Measurements from ENCODE around the gene SGCA. TPM values are rescaled to one million over a fixed set of nuclear protein-coding genes. Genes with fewer than 3 reads are reported as not detected.
A peak's percentile ranks its signal among the peaks of the same experiment; 100 is the strongest.

Gene SGCA
- total and polyA plus RNA-seq, 2 of the 8 experiments (the other 6 are each of a cell fraction or from before 2014, with no cell fraction given) = 0.12 TPM; not detected in 1

GRCh38 chr17:50146927-50147665, 18.7 kb upstream of the SGCA start:
- H2BK12ac ChIP-seq (ENCODE audit: low read depth, low read length) = 0 out of 2 replicates have a peak overlapping the region, but pooled peaks have one; percentile 75
- no peak overlapping the region for H2AFZ ChIP-seq (ENCODE audit: low read length)
- ChIA-PET CTCF (ENCODE audit: partially characterized antibody) (interaction anchor here (0.6 to 21.6 kb wide), 17 partner anchors 2 to 150 kb away, joined by 3 to 299 read pairs (median 11); partner anchors contain the start of genes ITGA3, PDK2, PPP1R9B and SAMD14), POLR2A (ENCODE audit: partially characterized antibody) (interaction anchor here (1.3 to 2.6 kb wide), 3 partner anchors 9 to 24 kb away, joined by 4 to 9 read pairs (median 4); no protein-coding TSS in a partner anchor)
- H3K56ac ChIP-seq (replicated peaks; ENCODE audit: insufficient read length, low read depth, low read length) = no peak overlapping the region
- no peak overlapping the region for H2BK15ac ChIP-seq (ENCODE audit: low read length)
- no peak for TF ChIP-seq GTF2F1 (IDR thresholded peaks at IDR 0.05; ENCODE audit: borderline replicate concordance, low read depth, low read length)
- TF ChIP-seq RFX5 (IDR thresholded peaks at IDR 0.05; ENCODE audit: borderline replicate concordance, low read depth, low read length) = no peak
- TF ChIP-seq EZH2 (IDR thresholded peaks at IDR 0.05; ENCODE audit: low read depth, low read length, severe bottlenecking) = no peak
- TF ChIP-seq, protein P1, sequence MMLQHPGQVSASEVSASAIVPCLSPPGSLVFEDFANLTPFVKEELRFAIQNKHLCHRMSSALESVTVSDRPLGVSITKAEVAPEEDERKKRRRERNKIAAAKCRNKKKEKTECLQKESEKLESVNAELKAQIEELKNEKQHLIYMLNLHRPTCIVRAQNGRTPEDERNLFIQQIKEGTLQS (IDR thresholded peaks at IDR 0.05; ENCODE audit: insufficient read depth, low read depth, low read length) = no peak
- H3K18ac ChIP-seq (ENCODE audit: extremely low read depth, low read length) = peak overlapping the region; percentile 48; the same call in 1 of the 2 replicates
- H3K27me3 ChIP-seq (replicated peaks in 1 of 4; ENCODE audit: control insufficient read depth in 3 of 4, extremely low read depth in 1 of 4, insufficient read depth in 3 of 4, low read length in 3 of 4) = peaks cover 2 to 17% (median 15%) of the 10 kb centered on the region in 4 experiments; a peak in 6 of 7 replicates
- H3K23me2 ChIP-seq (ENCODE audit: low read depth, low read length) = peaks cover 27% of the 10 kb centered on the region
- peaks cover 9 to 16% of the 10 kb centered on the region in 2 experiments for H4K20me1 ChIP-seq (replicated peaks in 1 of 2; ENCODE audit: control insufficient read depth in 1 of 2, insufficient read depth in 2 of 2, low read length in 2 of 2)
- peak overlapping the region; percentile 1; the same call in 1 of the 2 replicates for H2AK5ac ChIP-seq (ENCODE audit: low read depth, low read length)
- no peak overlapping the region; a peak in 1 of 8 replicates for H3K4me3 ChIP-seq (ENCODE audit: extremely low read depth in 1 of 4, insufficient read depth in 2 of 4, low read depth in 3 of 4, low read length in 4 of 4)
- no peak overlapping the region for H3K4ac ChIP-seq (replicated peaks; ENCODE audit: insufficient read length, low read depth, low read length)
- H4K5ac ChIP-seq (ENCODE audit: insufficient read length, low read depth, low read length) = no peak overlapping the region
- no peak overlapping the region for H3K9ac ChIP-seq (replicated peaks in 1 of 4; ENCODE audit: extremely low read depth in 1 of 4, low read depth in 3 of 4, low read length in 3 of 4)
- no peak overlapping the region for H3K27ac ChIP-seq (ENCODE audit: low read depth, low read length)
- H3K36me3 ChIP-seq (ENCODE audit: control insufficient read depth in 2 of 4, insufficient read depth in 4 of 4, low read length in 3 of 4) = peaks cover 0 to 6% (median 0%) of the 10 kb centered on the region in 4 experiments; a peak in 1 of 8 replicates
- H3K79me2 ChIP-seq (ENCODE audit: control insufficient read depth in 1 of 2, insufficient read depth in 2 of 2, low read length in 2 of 2) = no peaks in the 10 kb centered on the region; a peak in 1 of 4 replicates
- H2BK20ac ChIP-seq (ENCODE audit: low read length) = 0 out of 2 replicates have a peak overlapping the region, but pooled peaks have one; percentile 27
- no peak for FAIRE-seq
- H2BK120ac ChIP-seq (replicated peaks; ENCODE audit: low read depth, low read length) = no peak overlapping the region
- no peak for DNase-seq (ENCODE audit: low read depth in 1 of 2, low spot score in 2 of 2)
- peaks cover 0 to 28% (median 14%) of the 10 kb centered on the region in 4 experiments; a peak in 6 of 7 replicates for H3K4me1 ChIP-seq (replicated peaks in 1 of 4; ENCODE audit: control insufficient read depth in 3 of 4, insufficient read depth in 4 of 4, low read length in 3 of 4)
- no peaks in the 10 kb centered on the region for H3K9me3 ChIP-seq (ENCODE audit: insufficient read depth in 2 of 2, low read depth in 1 of 2, low read length in 1 of 2)
- no peak overlapping the region for H3K14ac ChIP-seq (ENCODE audit: insufficient read length)
- 85% methylated on average over 15 of the region's 15 CpGs; no CpG with 5 or more reads in 1 of the 2 experiments for WGBS, 2 experiments (ENCODE audit: extremely low coverage in 1 of 2, insufficient coverage in 1 of 2, insufficient read length in 1 of 2, insufficient replicate concordance in 2 of 2, low coverage in 1 of 2, low lambda C conversion rate in 2 of 2, missing lambda C conversion rate in 1 of 2)
- H2BK5ac ChIP-seq (ENCODE audit: low read depth, low read length) = no peak overlapping the region
- no peak overlapping the region for H3K23ac ChIP-seq (ENCODE audit: insufficient read length)
- H3K4me2 ChIP-seq (ENCODE audit: insufficient read depth in 1 of 2, low read depth in 2 of 2, low read length in 2 of 2) = peak overlapping the region; percentile 41 to 87
- H3K79me1 ChIP-seq (ENCODE audit: low read depth, low read length) = peaks cover 8% of the 10 kb centered on the region
- peak overlapping the region; percentile 25 for H4K91ac ChIP-seq (replicated peaks; ENCODE audit: insufficient read length, low read length)
- H4K8ac ChIP-seq (ENCODE audit: extremely low read depth, insufficient read depth, low read length) = peak overlapping the region; percentile 31; the same call in 1 of the 2 replicates
